ENCODE data around the gene NDFIP2. TPM values are rescaled to one million over a fixed set of nuclear protein-coding genes. Genes with fewer than 3 reads are reported as not detected.

The NDFIP2 gene
- total RNA-seq, 2 experiments from 2014 or later, result 0.54 to 4.0 TPM

DNA sequence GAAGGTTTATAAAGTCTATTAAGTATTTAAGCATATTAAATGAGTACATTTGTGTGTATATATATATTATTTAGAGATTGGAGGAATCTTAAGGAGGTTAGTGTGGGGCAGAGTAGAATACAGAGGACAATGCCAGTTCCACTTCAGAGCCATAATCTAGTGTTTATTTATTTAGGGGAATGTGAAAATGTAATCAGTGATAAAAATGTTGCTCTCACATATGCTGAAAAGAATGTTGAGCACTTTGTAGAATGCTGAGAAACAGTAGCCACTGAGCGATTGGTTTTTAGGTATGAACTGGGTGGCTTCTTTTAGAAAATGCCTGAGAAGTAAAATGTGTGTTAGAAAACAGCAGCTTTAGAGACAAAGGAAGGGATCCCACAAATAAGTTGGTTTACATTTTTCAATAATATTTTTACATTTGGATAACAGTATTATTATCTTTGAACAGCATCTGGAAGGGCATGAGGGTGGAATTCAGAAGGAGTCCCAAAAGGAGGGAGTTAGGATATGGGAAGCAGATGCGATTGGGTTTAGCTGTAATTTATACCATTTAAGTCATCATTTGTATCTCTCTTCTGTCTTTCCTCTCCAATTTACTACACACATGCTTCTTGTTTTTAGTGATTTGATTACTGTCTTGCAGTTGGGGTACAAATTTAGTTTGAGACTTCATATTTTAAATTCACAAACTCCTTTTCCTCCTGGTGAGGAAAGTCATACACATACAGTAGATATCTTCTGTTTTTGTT, 68.6 kb downstream of the NDFIP2 start:
- Histone ChIP-seq H3K27ac (ENCODE audit: low read depth, low read length, poor library complexity, severe bottlenecking) (no peak overlapping the region), H3K9me3 (ENCODE audit: low read length) (no peaks in the 10 kb centered on the region), H3K36me3 (ENCODE audit: insufficient read depth, low read length) (no peaks in the 10 kb centered on the region), H3K4me1 (ENCODE audit: insufficient read depth, low read length, poor library complexity, severe bottlenecking) (no peaks in the 10 kb centered on the region), H4K20me1 (ENCODE audit: insufficient read depth, low read length) (peaks cover 5% of the 10 kb centered on the region; the same call in 1 of the 2 replicates), H3K4me3 (ENCODE audit: low read depth, low read length, poor library complexity, severe bottlenecking) (no peak overlapping the region), H2AFZ (ENCODE audit: low read length) (no peak overlapping the region), H3K4me2 (ENCODE audit: low read length) (no peak overlapping the region), H3K79me2 (ENCODE audit: insufficient read depth, low read depth, low read length) (no peaks in the 10 kb centered on the region), H3K9me2 (ENCODE audit: insufficient read depth, low read length) (no peaks in the 10 kb centered on the region)
- no TSS peak for BruUV-seq (replicated peaks)
- no peak for DNase-seq (ENCODE audit: low spot score)
- TF ChIP-seq EZH2phosphoT487 (IDR thresholded peaks at IDR 0.05; ENCODE audit: borderline replicate concordance, low read depth, low read length), result no peak
- TF ChIP-seq, protein P1, sequence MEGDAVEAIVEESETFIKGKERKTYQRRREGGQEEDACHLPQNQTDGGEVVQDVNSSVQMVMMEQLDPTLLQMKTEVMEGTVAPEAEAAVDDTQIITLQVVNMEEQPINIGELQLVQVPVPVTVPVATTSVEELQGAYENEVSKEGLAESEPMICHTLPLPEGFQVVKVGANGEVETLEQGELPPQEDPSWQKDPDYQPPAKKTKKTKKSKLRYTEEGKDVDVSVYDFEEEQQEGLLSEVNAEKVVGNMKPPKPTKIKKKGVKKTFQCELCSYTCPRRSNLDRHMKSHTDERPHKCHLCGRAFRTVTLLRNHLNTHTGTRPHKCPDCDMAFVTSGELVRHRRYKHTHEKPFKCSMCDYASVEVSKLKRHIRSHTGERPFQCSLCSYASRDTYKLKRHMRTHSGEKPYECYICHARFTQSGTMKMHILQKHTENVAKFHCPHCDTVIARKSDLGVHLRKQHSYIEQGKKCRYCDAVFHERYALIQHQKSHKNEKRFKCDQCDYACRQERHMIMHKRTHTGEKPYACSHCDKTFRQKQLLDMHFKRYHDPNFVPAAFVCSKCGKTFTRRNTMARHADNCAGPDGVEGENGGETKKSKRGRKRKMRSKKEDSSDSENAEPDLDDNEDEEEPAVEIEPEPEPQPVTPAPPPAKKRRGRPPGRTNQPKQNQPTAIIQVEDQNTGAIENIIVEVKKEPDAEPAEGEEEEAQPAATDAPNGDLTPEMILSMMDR (conservative IDR thresholded peaks at IDR 0.05; ENCODE audit: low read length), result no peak
- intact Hi-C loops (cut with micrococcal nuclease; ENCODE audit: unreplicated experiment), result loop anchor here (10.0 kb wide), 2 partner anchors 235 to 1415 kb away; no protein-coding TSS in a partner anchor
- POLR2A ChIA-PET, result no interaction called here
- CTCF ChIA-PET (ENCODE audit: unreplicated experiment), result no interaction called here

DNA sequence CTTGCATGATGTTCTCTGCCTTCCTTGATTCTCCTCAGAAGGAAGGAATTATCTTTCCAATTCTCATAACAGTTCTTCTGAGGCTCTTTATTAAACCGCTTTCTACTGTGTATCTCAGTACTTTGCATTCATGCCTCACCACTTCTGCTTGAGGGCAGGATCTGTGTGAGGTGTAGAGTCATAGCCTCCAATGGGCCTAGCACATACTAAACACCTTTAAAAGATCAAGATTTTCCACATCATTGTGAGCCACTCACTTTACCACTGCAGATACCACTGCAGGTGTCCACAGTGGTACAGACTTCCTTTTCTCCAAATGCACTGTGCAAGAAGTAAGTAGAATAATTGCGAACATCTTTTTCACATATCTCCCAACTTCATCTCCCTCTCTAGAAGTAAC, 76.7 kb downstream of the NDFIP2 start:
- Histone ChIP-seq H2AFZ (ENCODE audit: low read length) (no peak overlapping the region), H3K9me2 (ENCODE audit: insufficient read depth, low read length) (no peaks in the 10 kb centered on the region), H3K4me1 (ENCODE audit: insufficient read depth, low read length, poor library complexity, severe bottlenecking) (no peaks in the 10 kb centered on the region), H3K36me3 (ENCODE audit: insufficient read depth, low read length) (no peaks in the 10 kb centered on the region), H3K4me3 (ENCODE audit: low read depth, low read length, poor library complexity, severe bottlenecking) (no peak overlapping the region), H3K27ac (ENCODE audit: low read depth, low read length, poor library complexity, severe bottlenecking) (no peak overlapping the region), H3K4me2 (ENCODE audit: low read length) (no peak overlapping the region), H3K79me2 (ENCODE audit: insufficient read depth, low read depth, low read length) (no peaks in the 10 kb centered on the region), H3K9me3 (ENCODE audit: low read length) (no peaks in the 10 kb centered on the region), H4K20me1 (ENCODE audit: insufficient read depth, low read length) (no peaks in the 10 kb centered on the region)
- intact Hi-C loops (cut with micrococcal nuclease; ENCODE audit: unreplicated experiment), result no loop called here
- no peak for TF ChIP-seq EZH2phosphoT487 (IDR thresholded peaks at IDR 0.05; ENCODE audit: borderline replicate concordance, low read depth, low read length)
- TF ChIP-seq, protein P1 (conservative IDR thresholded peaks at IDR 0.05; ENCODE audit: low read length), result no peak
- no peak for DNase-seq (ENCODE audit: low spot score)
- ChIA-PET POLR2A (no interaction called here), CTCF (ENCODE audit: unreplicated experiment) (no interaction called here)
- BruUV-seq (replicated peaks), result no TSS peak

DNA sequence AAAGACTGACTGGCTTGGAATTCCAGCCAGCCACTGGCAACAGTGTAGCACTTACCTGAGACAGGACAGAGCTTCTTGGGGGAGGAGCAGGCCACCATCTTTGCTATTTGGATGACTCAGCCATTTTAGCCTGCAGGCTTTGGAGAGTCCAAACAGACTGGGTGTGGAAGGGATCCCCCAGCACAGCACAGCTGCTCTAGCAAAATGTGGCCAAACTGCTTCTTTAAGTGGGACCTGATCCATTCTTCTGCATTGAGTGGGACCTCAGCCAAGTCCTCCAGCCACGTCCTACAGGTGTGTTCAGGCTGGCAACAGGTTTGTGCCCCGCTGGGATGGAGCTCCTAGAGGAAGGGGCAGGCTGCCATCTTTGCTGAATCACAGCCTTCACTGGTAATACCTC, 80.0 kb downstream of the NDFIP2 start:
- Histone ChIP-seq H4K20me1 (ENCODE audit: insufficient read depth, low read length) (no peaks in the 10 kb centered on the region), H2AFZ (ENCODE audit: low read length) (no peak overlapping the region), H3K27ac (ENCODE audit: low read depth, low read length, poor library complexity, severe bottlenecking) (no peak overlapping the region), H3K4me1 (ENCODE audit: insufficient read depth, low read length, poor library complexity, severe bottlenecking) (no peaks in the 10 kb centered on the region), H3K4me2 (ENCODE audit: low read length) (no peak overlapping the region), H3K36me3 (ENCODE audit: insufficient read depth, low read length) (no peaks in the 10 kb centered on the region), H3K4me3 (ENCODE audit: low read depth, low read length, poor library complexity, severe bottlenecking) (no peak overlapping the region), H3K9me2 (ENCODE audit: insufficient read depth, low read length) (no peaks in the 10 kb centered on the region), H3K9me3 (ENCODE audit: low read length) (no peaks in the 10 kb centered on the region), H3K79me2 (ENCODE audit: insufficient read depth, low read depth, low read length) (no peaks in the 10 kb centered on the region)
- CTCF ChIA-PET (ENCODE audit: unreplicated experiment), result no interaction called here
- BruUV-seq (replicated peaks), result no TSS peak
- intact Hi-C loops (cut with micrococcal nuclease; ENCODE audit: unreplicated experiment), result no loop called here
- DNase-seq (ENCODE audit: low spot score), result no peak
- TF ChIP-seq, protein P1 (conservative IDR thresholded peaks at IDR 0.05; ENCODE audit: low read length), result no peak
- no peak for TF ChIP-seq EZH2phosphoT487 (IDR thresholded peaks at IDR 0.05; ENCODE audit: borderline replicate concordance, low read depth, low read length)
- POLR2A ChIA-PET, result no interaction called here

Measured in OCI-LY7 (cell line).